IMR-90 (cell line): ENCODE results near the gene GCNT3. TPM values are rescaled to one million over a fixed set of nuclear protein-coding genes. Genes with fewer than 3 reads are reported as not detected.

Experiments used
- ATAC-seq: fragments of 200-7000 bp; cut with Tn5 transposase; 2 replicates; pipeline ENCODE4 v1.9.1; 2020; ENCODE audit warnings: low read depth, mild to moderate bottlenecking, moderate library complexity
- BruUV-seq: library from RNA; stranded (reverse); fragments of 400-500 nt; replicated peaks from 2 replicates; lab custom pipeline; 2021; lab: Mats Ljungman, UMichigan
- CTCF ChIA-PET: fragments of 300-600 bp; formaldehyde crosslinking; extraction: SDS; loops from one replicate; lab custom pipeline; 2021; ENCODE audit warnings: antibody characterized with exemption; lab: Yijun Ruan, JAX
- POLR2A ChIA-PET: fragments of 300-600 bp; sonication (Branson Sonifier 250); formaldehyde crosslinking; loops from one replicate; lab custom pipeline; 2022; ENCODE audit warnings: antibody characterized with exemption; ENCODE audit not compliant: unreplicated experiment; lab: Charles Lee
- DNase-seq: peaks from one replicate; pipeline ENCODE4 v3.0.0; 2013
- H2AFZ ChIP-seq: replicated peaks from 2 replicates; pipeline ENCODE3; 2013; ENCODE audit warnings: low read length, mild to moderate bottlenecking; ENCODE audit not compliant: poor library complexity
- H2AK5ac ChIP-seq: 2 replicates; pipeline ENCODE4 v1.6.1; 2013; ENCODE audit warnings: low read depth, low read length, inconsistent platforms
- H2AK9ac ChIP-seq: replicated peaks from 2 replicates; pipeline ENCODE3; 2013; ENCODE audit warnings: mild to moderate bottlenecking, low read depth, low read length, moderate library complexity; ENCODE audit not compliant: poor library complexity
- H2BK120ac ChIP-seq: 2 replicates; pipeline ENCODE4 v1.6.1; 2013; ENCODE audit warnings: low read depth, low read length, inconsistent platforms
- H2BK15ac ChIP-seq: 3 replicates; pipeline ENCODE4 v1.6.1; 2013; ENCODE audit warnings: low read depth, low read length, inconsistent platforms
- H2BK20ac ChIP-seq: 2 replicates; pipeline ENCODE4 v1.6.1; 2013; ENCODE audit warnings: low read depth, mild to moderate bottlenecking, inconsistent platforms, low read length, moderate library complexity
- H2BK5ac ChIP-seq: 2 replicates; pipeline ENCODE4 v1.6.1; 2013; ENCODE audit warnings: mild to moderate bottlenecking, low read depth, low read length, inconsistent platforms; ENCODE audit not compliant: poor library complexity, severe bottlenecking
- H3K14ac ChIP-seq: replicated peaks from 2 replicates; pipeline ENCODE4 v1.6.1; 2013; ENCODE audit warnings: low read depth, low read length, inconsistent platforms
- H3K18ac ChIP-seq: 2 replicates; pipeline ENCODE4 v1.6.1; 2013; ENCODE audit warnings: low read depth, low read length, control low read depth
- H3K23ac ChIP-seq: 2 replicates; pipeline ENCODE4 v1.6.1; 2013; ENCODE audit warnings: low read depth, low read length, inconsistent platforms
- H3K27ac ChIP-seq: 2 replicates; pipeline ENCODE4 v1.5.1; 2013; ENCODE audit warnings: mild to moderate bottlenecking, control low read depth, low read length; ENCODE audit not compliant: insufficient read depth
- H3K27me3 ChIP-seq: 2 replicates; pipeline ENCODE4 v1.6.1; 2013; ENCODE audit warnings: low read length; ENCODE audit not compliant: control insufficient read depth, insufficient read depth
- H3K36me3 ChIP-seq: 2 replicates; pipeline ENCODE4 v1.6.1; 2013; ENCODE audit warnings: low read length, mixed read lengths; ENCODE audit not compliant: control insufficient read depth, insufficient read depth
- H3K4ac ChIP-seq: 2 replicates; pipeline ENCODE4 v1.6.1; 2013; ENCODE audit warnings: low read depth, low read length, inconsistent platforms
- H3K4me1 ChIP-seq: 2 replicates; pipeline ENCODE4 v1.6.1; 2013; ENCODE audit warnings: low read length, mixed read lengths; ENCODE audit not compliant: control insufficient read depth, insufficient read depth
- H3K4me2 ChIP-seq: 2 replicates; pipeline ENCODE4 v1.6.1; 2013; ENCODE audit warnings: low read depth, mild to moderate bottlenecking, control low read depth, low read length, moderate library complexity
- H3K4me3 ChIP-seq: 2 replicates; pipeline ENCODE4 v1.5.1; 2013; ENCODE audit warnings: low read depth, mild to moderate bottlenecking, control low read depth, low read length, moderate library complexity; ENCODE audit not compliant: insufficient read depth
- H3K56ac ChIP-seq: 2 replicates; pipeline ENCODE4 v1.6.1; 2013; ENCODE audit warnings: low read length, inconsistent platforms; ENCODE audit not compliant: insufficient read depth; ENCODE audit errors: extremely low read depth
- H3K79me1 ChIP-seq, 2 experiments: 2 replicates each; pipeline ENCODE4 v1.6.1; 2013; ENCODE audit warnings: low read length in 2 of 2, inconsistent platforms in 1 of 2, low read depth in 1 of 2
- H3K9ac ChIP-seq: 2 replicates; pipeline ENCODE4 v1.6.1; 2013; ENCODE audit warnings: low read depth, low read length, control low read depth
- H3K9me1 ChIP-seq: 2 replicates; pipeline ENCODE4 v1.6.1; 2013; ENCODE audit warnings: low read length, inconsistent platforms; ENCODE audit not compliant: insufficient read depth
- H3K9me3 ChIP-seq: 2 replicates; pipeline ENCODE4 v1.6.1; 2013; ENCODE audit warnings: low read length; ENCODE audit not compliant: control insufficient read depth, insufficient read depth
- H4K20me1 ChIP-seq: 2 replicates; pipeline ENCODE4 v1.6.1; 2013; ENCODE audit warnings: low read length, inconsistent platforms; ENCODE audit not compliant: insufficient read depth
- H4K5ac ChIP-seq: 2 replicates; pipeline ENCODE4 v1.6.1; 2013; ENCODE audit warnings: mild to moderate bottlenecking, low read depth, low read length, control low read depth
- H4K8ac ChIP-seq, 2 experiments: 2 replicates each; pipeline ENCODE4 v1.6.1; 2013; ENCODE audit warnings: low read depth in 2 of 2, low read length in 2 of 2, control low read depth in 1 of 2, inconsistent platforms in 1 of 2
- H4K91ac ChIP-seq: 2 replicates; pipeline ENCODE4 v1.6.1; 2013; ENCODE audit warnings: low read depth, low read length, inconsistent platforms; ENCODE audit not compliant: insufficient read depth
- CEBPB ChIP-seq: IDR thresholded peaks from 2 replicates; pipeline ENCODE4 v1.6.1; 2012; ENCODE audit warnings: low read depth, low read length, improper control_type of control experiment
- CHD1 ChIP-seq: IDR thresholded peaks from 2 replicates; pipeline ENCODE4 v1.6.1; 2012; ENCODE audit warnings: low read depth, low read length, improper control_type of control experiment
- FOS ChIP-seq: fragments of 150-350 bp; IDR thresholded peaks from 2 replicates; pipeline ENCODE4 v1.6.1; 2016; ENCODE audit warnings: low read depth, low read length
- MAFK ChIP-seq: IDR thresholded peaks from 2 replicates; pipeline ENCODE4 v1.6.1; 2012; ENCODE audit warnings: low read depth, low read length, improper control_type of control experiment
- MAZ ChIP-seq: IDR thresholded peaks from 2 replicates; pipeline ENCODE4 v1.6.1; 2012; ENCODE audit warnings: low read depth, mild to moderate bottlenecking, low read length, improper control_type of control experiment, moderate library complexity, borderline replicate concordance
- MXI1 ChIP-seq: IDR thresholded peaks from 2 replicates; pipeline ENCODE4 v1.6.1; 2012; ENCODE audit warnings: low read depth, mild to moderate bottlenecking, low read length, moderate library complexity, borderline replicate concordance
- NFE2L2 ChIP-seq: fragments of 150-350 bp; IDR thresholded peaks from 2 replicates; pipeline ENCODE4 v1.6.1; 2016; ENCODE audit warnings: low read depth, mild to moderate bottlenecking, low read length
- POLR2A ChIP-seq: IDR thresholded peaks from 2 replicates; pipeline ENCODE4 v1.6.1; 2012; ENCODE audit warnings: mild to moderate bottlenecking, low read depth, low read length
- RAD21 ChIP-seq: IDR thresholded peaks from 2 replicates; pipeline ENCODE4 v1.6.1; 2012; ENCODE audit warnings: low read length, improper control_type of control experiment
- RCOR1 ChIP-seq: IDR thresholded peaks from 2 replicates; pipeline ENCODE4 v1.6.1; 2012; ENCODE audit warnings: mild to moderate bottlenecking, low read length, improper control_type of control experiment; ENCODE audit not compliant: insufficient replicate concordance
- RFX5 ChIP-seq: IDR thresholded peaks from 2 replicates; pipeline ENCODE4 v1.8.0; 2012; ENCODE audit warnings: low read depth, mild to moderate bottlenecking, low read length, moderate library complexity
- SMC3 ChIP-seq: fragments of 150-350 bp; IDR thresholded peaks from 2 replicates; pipeline ENCODE4 v1.6.1; 2016; ENCODE audit warnings: low read depth, mild to moderate bottlenecking, antibody characterized with exemption, low read length, moderate library complexity
- WGBS, 2 experiments: methylation state at CpG; one replicate each; pipeline versions ENCODE4 v1.1.5 to v1.1.7; 2013; ENCODE audit warnings: missing lambda C conversion rate in 2 of 2; ENCODE audit not compliant: insufficient read length in 1 of 2; ENCODE audit errors: extremely low coverage in 2 of 2; 5-methylcytosine and 5-hydroxymethylcytosine counted together
- dilution Hi-C: fragments of 300-500 bp; cut with HindIII; formaldehyde crosslinking; loops from one replicate; pipeline ENCODE4 v1.14.3; 2018; ENCODE audit warnings: low sequenced_read_pairs; ENCODE audit not compliant: unreplicated experiment
- in situ Hi-C: fragments of 300-500 bp; cut with MboI; formaldehyde crosslinking; loops from 3 replicates; pipeline ENCODE4 v1.14.3; 2019; ENCODE audit warnings: low sequenced_read_pairs, inconsistent platforms, mixed read lengths
- intact Hi-C: fragments of 100-400 bp; cut with micrococcal nuclease; formaldehyde crosslinking; loops from 2 replicates; pipeline ENCODE4 v1.10.0; 2022
- polyA plus RNA-seq, 3 experiments: library from polyadenylated mRNA; depleted of rRNA; stranded (reverse); fragments of >200 nt; gene quantifications; 2 replicates each; pipeline ENCODE4 v1.2.3, GENCODE V29; 2012; ENCODE audit warnings: low replicate concordance in 1 of 3
- total RNA-seq: library from RNA; depleted of rRNA; stranded (reverse); fragments of >200 nt; gene quantifications from 2 replicates; pipeline ENCODE4 v1.2.3, GENCODE V29; 2012
- TF ChIP-seq, protein P1 (sequence below): fragments of 150-350 bp; IDR thresholded peaks from 2 replicates; pipeline ENCODE4 v1.6.1; 2016; ENCODE audit warnings: low read depth, mild to moderate bottlenecking, low read length, moderate library complexity, borderline replicate concordance
- TF ChIP-seq, protein P2 (sequence below): conservative IDR thresholded peaks from 2 replicates; pipeline ENCODE4 v1.5.1; 2012; ENCODE audit warnings: mild to moderate bottlenecking, low read depth, low read length, improper control_type of control experiment
- TF ChIP-seq, protein P3 (sequence below): fragments of 150-350 bp; IDR thresholded peaks from 2 replicates; pipeline ENCODE4 v1.6.1; 2017; ENCODE audit warnings: mild to moderate bottlenecking, antibody characterized with exemption, low read length, low read depth

Gene GCNT3
- total and polyA plus RNA-seq, 2 of the 4 experiments (the other 2 are of a cell fraction): not detected

DNA sequence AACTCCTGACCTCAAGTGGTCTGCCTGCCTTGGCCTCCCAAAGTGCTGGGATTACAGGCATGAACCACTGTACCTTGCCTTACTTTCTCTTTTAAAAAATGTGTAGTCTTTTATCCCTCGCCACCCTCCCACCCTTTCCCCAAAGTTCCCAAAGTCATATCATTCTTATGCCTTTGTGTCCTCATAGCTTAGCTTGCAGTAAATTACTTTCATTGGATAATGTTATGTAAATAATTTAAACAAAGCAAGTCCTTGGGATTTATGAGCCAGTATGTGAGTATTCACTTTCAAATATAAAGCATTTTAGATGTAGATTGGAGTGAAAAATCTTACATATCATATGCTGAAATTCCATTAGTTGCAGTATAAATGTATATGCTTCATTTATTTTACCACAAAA lies 34.7 kb downstream of the GCNT3 start:
- H2BK20ac ChIP-seq: no peak overlapping the region
- H4K5ac ChIP-seq: no peak overlapping the region
- peaks cover 2% of the 10 kb centered on the region; the same call in 1 of the 2 replicates for H3K4me1 ChIP-seq
- peaks cover 8 to 31% of the 10 kb centered on the region in 2 experiments; a peak in 3 of 4 replicates for H3K79me1 ChIP-seq
- no peaks in the 10 kb centered on the region for H3K9me3 ChIP-seq
- no peak overlapping the region for H3K18ac ChIP-seq
- DNase-seq: no peak
- H2AK5ac ChIP-seq: no peak overlapping the region
- H3K56ac ChIP-seq: no peak overlapping the region
- no peak overlapping the region for H2BK5ac ChIP-seq
- dilution Hi-C loops: no loop called here
- ChIA-PET POLR2A (no interaction called here), CTCF (interaction anchor here (0.9 kb wide), 1 partner anchor 114 kb away, joined by 3 read pairs; no protein-coding TSS in a partner anchor)
- H3K27ac ChIP-seq: no peak overlapping the region
- peaks cover 28% of the 10 kb centered on the region for H3K36me3 ChIP-seq
- peaks cover 3% of the 10 kb centered on the region; the same call in 1 of the 2 replicates for H4K20me1 ChIP-seq
- no peak overlapping the region for H4K91ac ChIP-seq
- no peak overlapping the region for H3K4ac ChIP-seq
- no peak overlapping the region for H3K23ac ChIP-seq
- H3K14ac ChIP-seq: no peak overlapping the region
- H3K9ac ChIP-seq: no peak overlapping the region
- H4K8ac ChIP-seq: no peak overlapping the region
- TF ChIP-seq, protein P1, sequence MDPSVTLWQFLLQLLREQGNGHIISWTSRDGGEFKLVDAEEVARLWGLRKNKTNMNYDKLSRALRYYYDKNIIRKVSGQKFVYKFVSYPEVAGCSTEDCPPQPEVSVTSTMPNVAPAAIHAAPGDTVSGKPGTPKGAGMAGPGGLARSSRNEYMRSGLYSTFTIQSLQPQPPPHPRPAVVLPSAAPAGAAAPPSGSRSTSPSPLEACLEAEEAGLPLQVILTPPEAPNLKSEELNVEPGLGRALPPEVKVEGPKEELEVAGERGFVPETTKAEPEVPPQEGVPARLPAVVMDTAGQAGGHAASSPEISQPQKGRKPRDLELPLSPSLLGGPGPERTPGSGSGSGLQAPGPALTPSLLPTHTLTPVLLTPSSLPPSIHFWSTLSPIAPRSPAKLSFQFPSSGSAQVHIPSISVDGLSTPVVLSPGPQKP: no peak
- TF ChIP-seq, protein P2, sequence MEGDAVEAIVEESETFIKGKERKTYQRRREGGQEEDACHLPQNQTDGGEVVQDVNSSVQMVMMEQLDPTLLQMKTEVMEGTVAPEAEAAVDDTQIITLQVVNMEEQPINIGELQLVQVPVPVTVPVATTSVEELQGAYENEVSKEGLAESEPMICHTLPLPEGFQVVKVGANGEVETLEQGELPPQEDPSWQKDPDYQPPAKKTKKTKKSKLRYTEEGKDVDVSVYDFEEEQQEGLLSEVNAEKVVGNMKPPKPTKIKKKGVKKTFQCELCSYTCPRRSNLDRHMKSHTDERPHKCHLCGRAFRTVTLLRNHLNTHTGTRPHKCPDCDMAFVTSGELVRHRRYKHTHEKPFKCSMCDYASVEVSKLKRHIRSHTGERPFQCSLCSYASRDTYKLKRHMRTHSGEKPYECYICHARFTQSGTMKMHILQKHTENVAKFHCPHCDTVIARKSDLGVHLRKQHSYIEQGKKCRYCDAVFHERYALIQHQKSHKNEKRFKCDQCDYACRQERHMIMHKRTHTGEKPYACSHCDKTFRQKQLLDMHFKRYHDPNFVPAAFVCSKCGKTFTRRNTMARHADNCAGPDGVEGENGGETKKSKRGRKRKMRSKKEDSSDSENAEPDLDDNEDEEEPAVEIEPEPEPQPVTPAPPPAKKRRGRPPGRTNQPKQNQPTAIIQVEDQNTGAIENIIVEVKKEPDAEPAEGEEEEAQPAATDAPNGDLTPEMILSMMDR: no peak
- TF ChIP-seq RFX5: no peak
- no peak for TF ChIP-seq RCOR1
- no peak for TF ChIP-seq RAD21
- no peak for TF ChIP-seq CEBPB
- TF ChIP-seq MAFK: no peak
- TF ChIP-seq FOS: no peak
- no peak for TF ChIP-seq POLR2A
- TF ChIP-seq MXI1: no peak
- TF ChIP-seq CHD1: no peak
- no peak for TF ChIP-seq SMC3
- TF ChIP-seq, protein P3, sequence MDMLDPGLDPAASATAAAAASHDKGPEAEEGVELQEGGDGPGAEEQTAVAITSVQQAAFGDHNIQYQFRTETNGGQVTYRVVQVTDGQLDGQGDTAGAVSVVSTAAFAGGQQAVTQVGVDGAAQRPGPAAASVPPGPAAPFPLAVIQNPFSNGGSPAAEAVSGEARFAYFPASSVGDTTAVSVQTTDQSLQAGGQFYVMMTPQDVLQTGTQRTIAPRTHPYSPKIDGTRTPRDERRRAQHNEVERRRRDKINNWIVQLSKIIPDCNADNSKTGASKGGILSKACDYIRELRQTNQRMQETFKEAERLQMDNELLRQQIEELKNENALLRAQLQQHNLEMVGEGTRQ: no peak
- TF ChIP-seq NFE2L2: no peak
- no peak for TF ChIP-seq MAZ
- H3K4me3 ChIP-seq: no peak overlapping the region
- H3K27me3 ChIP-seq: no peaks in the 10 kb centered on the region
- H2AK9ac ChIP-seq: no peak overlapping the region
- BruUV-seq: no TSS peak
- H3K9me1 ChIP-seq: peaks cover 3% of the 10 kb centered on the region; the same call in 1 of the 2 replicates
- no peak overlapping the region for H2AFZ ChIP-seq
- H3K4me2 ChIP-seq: no peak overlapping the region
- intact Hi-C loops: no loop called here
- no peak overlapping the region for H2BK120ac ChIP-seq
- no CpG with 5 or more reads among the region's 1 CpG for WGBS, 2 experiments
- in situ Hi-C loops: no loop called here
- no peak overlapping the region for H2BK15ac ChIP-seq
- ATAC-seq: no peak
